Measurements from ENCODE around the gene PRKAG2.
A peak's percentile ranks its signal among the peaks of the same experiment; 100 is the strongest.
"Not testable (repeated sequence)": the region's sequence is repeated elsewhere in the genome, so short reads cannot be mapped to it uniquely, and the experiment has no call there.

PRKAG2 gene

GRCh38 chr7:151758622-151759540 is 118.0 kb downstream of the PRKAG2 start:
- DNase-seq: no peak

GRCh38 chr7:151757274-151757673 is 119.6 kb downstream of the PRKAG2 start:
- DNase-seq: no peak

GRCh38 chr7:151756866-151757265 is 120.0 kb downstream of the PRKAG2 start:
- no peak for DNase-seq

- no peak for DNase-seq
Measured at GRCh38 chr7:151756076-151756731, 120.7 kb downstream of the PRKAG2 start.

GRCh38 chr7:151755131-151755801 is 121.6 kb downstream of the PRKAG2 start:
- DNase-seq: no peak

- no peak for DNase-seq
Measured at GRCh38 chr7:151754688-151755130, 122.2 kb downstream of the PRKAG2 start.

GRCh38 chr7:151754142-151754590 is 122.7 kb downstream of the PRKAG2 start:
- peak in 1 of 2 experiments; percentile 10 for DNase-seq

GRCh38 chr7:151752816-151753595 is 123.9 kb downstream of the PRKAG2 start:
- no peak for DNase-seq

- no peak for DNase-seq
Measured at GRCh38 chr7:151752037-151752436, 124.9 kb downstream of the PRKAG2 start.

GRCh38 chr7:151748733-151749132 is 128.2 kb downstream of the PRKAG2 start:
- no peak for DNase-seq

GRCh38 chr7:151748021-151748420 is 128.9 kb downstream of the PRKAG2 start:
- DNase-seq: not testable (repeated sequence)

GRCh38 chr7:151745706-151746105 is 131.2 kb downstream of the PRKAG2 start:
- no peak for DNase-seq

- peak; percentile 14 to 23 for DNase-seq
Measured at GRCh38 chr7:151744656-151745638, 132.0 kb downstream of the PRKAG2 start.

GRCh38 chr7:151744051-151744580 is 132.8 kb downstream of the PRKAG2 start:
- no peak for DNase-seq

GRCh38 chr7:151743481-151743983 is 133.4 kb downstream of the PRKAG2 start:
- no peak for DNase-seq

- DNase-seq: no peak
Measured at GRCh38 chr7:151742713-151743480, 134.0 kb downstream of the PRKAG2 start.

- no peak for DNase-seq
Measured at GRCh38 chr7:151741585-151741984, 135.3 kb downstream of the PRKAG2 start.

- DNase-seq: no peak
Measured at GRCh38 chr7:151740081-151740851, 136.6 kb downstream of the PRKAG2 start.

- DNase-seq: no peak
Measured at GRCh38 chr7:151738925-151739324, 138.0 kb downstream of the PRKAG2 start.
